Glomerular visceral epithelial cell (primary cell): ENCODE results near the gene VWC2L.
A peak's percentile ranks its signal among the peaks of the same experiment; 100 is the strongest.

Source experiments
- DNase-seq: peaks from one replicate; pipeline ENCODE4 v3.0.0-alpha.2; 2016; ENCODE audit errors: extremely low spot score

VWC2L gene

DNA sequence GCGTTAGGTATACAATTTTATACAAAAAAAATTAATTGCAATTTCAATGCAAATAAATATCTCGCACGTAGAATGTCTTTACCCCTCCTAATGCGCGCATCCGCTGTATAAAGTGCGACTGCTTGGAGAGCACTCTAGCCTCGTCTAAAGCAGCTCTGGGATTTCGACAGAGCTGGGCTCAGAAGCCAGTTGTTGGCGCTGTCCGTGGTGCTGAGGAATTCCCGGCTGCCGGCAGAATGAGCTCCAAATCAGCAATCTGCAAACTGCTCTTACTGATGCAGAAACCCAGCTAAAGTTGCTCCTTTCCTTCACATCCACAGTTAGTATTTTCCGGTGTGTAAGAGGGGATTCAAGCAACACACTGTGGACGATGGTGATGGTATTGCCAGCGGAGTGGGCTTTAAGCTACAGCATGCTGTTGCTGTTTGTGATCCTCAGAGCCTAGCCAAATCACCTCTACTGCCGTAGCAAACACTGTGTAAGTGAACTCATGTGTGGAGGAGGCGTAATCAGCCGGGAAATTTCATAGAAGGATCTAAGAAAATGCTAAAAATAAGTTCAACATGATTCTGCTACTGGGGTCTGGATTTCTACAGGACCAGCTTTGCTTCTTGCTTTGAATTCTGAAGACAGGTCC is at the start of gene VWC2L:
VWC2L (plus strand) TSS at position 137 of the 637 bp plus-strand sequence. CDS start 3,140 bp downstream, outside the sequence.
- DNase-seq: peak; percentile 83

DNA sequence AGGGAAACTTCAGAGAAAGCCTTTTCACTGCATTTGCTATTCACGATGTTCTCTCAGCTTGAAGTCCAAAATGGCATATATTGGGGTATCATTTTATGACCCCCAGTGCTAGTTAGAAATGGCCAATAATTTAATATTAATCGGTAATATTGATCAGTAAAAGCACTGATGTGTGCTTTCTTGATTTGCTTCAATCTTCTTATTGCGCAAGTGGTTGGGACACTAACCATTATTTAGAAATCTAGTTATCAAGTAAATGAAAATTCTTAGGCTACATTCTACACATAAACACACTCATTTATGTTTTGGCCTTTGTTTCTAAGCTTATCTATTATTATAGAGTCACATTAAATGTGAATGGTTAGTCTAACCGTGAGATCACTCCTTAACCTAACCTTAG is 49.7 kb upstream of the VWC2L start:
- DNase-seq: no peak

DNA sequence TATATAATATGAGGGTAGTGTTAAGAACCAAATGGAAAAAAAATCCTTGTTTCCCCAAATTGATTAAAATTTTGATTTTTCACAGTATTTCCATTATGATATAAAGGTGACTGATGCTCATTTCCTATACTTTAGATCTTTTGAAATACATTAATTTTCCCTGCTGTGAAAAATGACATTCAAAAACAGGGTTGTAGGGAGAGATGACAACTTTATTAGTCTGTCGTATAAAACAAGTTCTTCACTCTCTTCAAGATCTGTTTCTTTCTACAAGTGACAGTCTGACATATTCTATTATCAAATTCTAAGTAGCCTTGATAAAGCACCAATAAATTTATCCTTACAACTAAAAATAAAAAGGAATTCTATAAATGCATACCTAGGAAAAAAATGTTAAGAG is 45.3 kb upstream of the VWC2L start:
- no peak for DNase-seq

DNA sequence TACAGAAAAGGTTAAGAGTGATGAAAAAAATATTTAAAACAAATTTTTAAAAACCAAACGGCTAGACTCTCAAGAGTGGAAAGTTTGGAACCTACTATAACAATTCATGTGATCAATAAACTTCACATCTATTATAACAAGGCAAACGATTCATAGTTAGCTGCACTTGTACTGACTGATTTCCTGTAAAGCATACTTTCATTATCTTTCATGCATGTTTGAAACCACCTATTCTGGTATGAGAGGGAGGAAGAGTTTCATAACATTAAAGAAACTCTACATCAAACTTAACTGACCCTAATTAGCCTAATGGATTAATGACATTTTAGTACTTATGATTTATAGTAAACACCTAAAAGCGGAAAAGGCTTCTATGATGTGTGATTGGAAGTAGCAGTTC is 43.7 kb upstream of the VWC2L start:
- no peak for DNase-seq

DNA sequence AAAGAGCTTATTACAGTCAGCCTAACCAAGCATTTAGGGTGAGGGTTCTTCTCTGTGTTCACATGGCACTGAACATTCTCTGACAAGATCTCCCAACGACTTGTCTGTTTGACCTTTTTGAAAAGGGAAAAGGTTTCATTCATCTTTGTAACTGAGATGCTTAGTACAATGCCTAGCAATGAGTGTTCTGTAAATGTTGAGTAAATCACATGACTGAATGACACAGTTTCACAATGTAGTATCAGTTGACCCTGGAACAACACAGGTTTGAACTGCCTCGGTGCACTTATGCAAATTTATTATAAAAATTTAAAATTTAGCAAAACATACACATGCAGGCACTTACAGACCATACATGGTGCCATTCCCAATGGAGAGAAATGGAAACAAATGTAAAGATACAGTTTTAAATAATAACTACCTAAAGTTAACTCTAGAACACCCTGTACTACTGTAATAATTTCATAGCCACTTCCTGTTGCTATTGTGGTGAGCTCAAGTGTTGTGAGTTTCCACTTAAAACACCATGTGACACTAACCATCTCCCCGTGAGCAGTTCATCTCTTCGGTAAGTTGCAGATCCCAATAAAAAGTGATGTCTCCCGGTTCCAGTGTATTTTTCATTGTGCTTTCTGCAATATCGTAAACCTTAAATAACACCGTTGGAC is 34.1 kb upstream of the VWC2L start:
- DNase-seq: no peak

DNA sequence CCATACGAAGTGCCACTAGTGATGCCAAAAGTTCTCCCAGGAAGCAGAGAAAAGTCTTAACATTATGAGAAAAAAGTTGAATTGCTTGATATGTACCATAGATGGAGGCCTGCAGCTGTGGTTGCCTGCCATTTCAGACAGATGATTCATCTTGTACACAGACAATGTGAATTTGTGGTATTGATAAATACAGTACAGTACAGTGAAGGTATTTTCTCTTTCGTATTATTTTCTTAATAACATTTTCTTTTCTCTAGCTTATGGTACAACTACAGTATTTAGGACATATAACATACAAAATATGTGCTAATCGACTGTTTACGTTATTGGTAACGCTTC is 33.6 kb upstream of the VWC2L start:
- DNase-seq: no peak

DNA sequence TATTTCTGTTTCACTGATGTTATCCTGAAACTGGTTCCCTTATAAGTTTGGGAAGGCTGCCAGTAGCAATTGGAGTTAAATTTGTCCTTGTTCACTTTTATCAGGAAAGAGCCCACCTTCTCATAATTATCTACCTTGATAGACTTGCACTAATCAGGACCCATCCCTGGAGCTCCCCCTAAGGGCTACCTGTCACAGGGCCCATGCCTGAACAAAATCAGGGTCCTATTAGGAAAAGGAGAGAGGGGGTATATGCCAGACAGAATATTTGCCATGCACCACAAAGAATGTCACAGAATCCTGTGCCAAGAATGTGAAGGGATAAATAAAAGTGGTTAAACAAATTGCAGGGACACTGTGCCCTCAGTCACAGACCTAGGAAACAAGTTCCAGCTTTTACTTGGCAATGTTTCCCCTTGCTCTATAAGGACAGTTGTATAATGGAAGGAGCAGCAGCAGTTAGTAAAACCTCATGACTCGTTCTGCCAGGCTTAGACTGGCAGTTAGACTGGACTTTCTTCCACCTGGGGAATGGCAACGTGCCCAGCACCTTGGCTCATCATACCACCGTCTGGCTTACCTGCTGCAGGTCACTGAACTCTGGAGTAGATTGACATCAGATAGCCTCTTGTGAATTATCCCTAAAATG is 32.3 kb upstream of the VWC2L start:
- DNase-seq: no peak

DNA sequence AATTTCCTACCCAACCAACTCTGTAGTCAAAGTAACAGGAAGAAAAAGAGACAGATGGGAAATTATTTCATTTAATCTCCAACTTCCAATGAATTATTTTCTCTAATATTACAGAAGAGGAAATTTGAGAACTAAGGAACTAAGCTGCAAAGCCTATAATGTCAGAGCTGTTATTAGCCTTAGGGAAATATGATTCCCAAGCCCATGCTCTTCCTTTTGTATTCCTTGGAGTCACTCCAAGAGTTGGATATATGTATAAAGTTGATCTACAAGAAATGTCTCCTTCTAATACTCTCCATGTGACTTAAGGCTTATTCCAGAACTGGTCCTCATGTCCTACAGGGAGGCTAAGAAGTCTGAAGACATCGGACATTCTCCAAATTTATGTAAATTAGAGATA is 31.6 kb upstream of the VWC2L start:
- no peak for DNase-seq

DNA sequence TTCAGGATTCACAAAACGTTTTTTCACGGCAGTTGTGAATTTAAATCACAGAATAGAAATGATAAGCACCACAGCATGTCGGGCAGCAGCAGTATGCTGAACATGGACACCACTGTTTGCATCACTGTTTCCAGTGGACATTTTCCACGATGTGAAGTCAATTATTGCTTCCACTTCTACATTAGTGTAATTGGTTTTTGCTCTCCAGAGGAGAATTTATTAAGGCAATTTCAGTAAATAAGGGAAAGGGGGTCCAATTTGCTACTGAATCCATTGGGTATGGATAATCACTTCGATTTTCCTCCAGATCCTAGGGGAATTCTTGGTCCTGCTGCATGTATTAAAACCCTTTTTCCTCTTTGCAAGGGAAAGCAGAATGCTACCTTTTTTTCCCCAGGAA is 30.2 kb upstream of the VWC2L start:
- no peak for DNase-seq

DNA sequence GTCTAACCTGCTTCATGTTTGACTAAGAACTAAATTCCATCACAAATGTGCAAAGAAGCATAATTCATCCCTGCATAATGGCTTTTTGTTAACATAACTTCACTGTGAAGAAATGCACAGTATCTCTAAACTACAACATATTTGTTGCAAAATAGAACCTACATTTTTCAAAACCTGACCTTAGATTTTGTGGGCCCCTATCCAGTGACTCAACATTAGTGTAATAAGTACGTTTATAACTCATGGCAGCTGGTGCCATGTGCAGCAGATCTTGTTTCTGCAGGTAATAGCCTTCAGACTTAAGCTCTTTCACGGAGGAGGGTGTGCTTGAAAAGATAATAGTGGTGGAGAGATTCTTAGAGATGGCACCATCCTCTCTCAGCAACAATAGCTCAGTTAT is 28.6 kb upstream of the VWC2L start:
- DNase-seq: no peak

DNA sequence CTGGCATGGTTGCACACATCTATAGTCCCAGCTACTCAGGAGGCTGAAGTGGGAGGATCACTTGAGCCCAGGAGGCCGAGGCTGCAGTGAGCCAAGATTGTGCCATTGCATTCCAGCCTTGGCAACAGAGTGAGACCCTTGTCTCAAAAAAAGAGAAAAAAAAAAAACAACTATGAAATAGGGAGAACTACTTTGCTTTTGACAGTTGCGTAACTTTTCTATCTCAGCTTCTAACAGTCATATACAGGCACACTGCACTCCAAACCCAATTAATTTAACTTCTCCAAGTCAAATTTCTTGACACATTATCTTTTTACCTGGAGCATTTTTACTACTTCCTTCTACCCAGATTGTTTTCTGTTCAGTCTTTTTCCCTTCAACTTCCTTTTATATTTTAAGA is 24.1 kb upstream of the VWC2L start:
- no peak for DNase-seq

DNA sequence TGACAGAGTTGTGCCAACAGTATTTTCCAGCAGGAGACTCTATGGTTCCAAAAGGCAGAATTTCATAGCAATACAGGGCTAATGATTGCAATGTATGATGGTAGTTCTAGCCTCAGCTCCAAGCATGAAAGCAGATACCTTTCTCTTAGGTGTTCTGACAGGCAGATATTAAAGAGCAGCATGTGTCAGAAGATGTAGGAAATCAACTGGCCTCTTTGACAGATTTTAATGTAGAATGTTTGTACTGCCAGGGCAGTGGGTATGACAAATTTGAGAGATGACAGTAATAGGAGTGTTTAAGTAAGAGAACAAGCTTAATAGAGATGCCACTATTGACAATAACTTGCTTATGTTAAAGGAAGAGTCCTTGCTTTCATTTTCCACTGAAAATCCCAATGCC is 21.5 kb upstream of the VWC2L start:
- DNase-seq: no peak

DNA sequence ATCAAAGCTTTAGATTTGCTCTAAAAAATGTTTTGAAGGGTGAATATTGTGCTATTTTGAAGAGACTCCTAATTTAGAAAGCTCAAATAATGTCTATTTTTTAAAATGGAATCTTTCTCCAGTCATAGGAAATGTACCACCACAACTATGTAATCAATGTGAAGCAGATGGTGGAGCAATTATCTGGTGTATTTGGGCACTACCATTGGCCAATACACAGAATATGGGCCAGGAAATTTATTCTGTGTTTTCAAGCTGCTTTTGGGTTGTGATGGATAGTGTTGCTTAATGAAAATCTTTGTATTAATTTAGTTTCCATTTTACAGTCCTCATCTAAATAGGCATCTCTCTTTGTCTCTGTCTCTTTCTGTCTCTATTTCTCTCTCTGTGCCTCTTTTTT is 17.1 kb upstream of the VWC2L start:
- DNase-seq: no peak

DNA sequence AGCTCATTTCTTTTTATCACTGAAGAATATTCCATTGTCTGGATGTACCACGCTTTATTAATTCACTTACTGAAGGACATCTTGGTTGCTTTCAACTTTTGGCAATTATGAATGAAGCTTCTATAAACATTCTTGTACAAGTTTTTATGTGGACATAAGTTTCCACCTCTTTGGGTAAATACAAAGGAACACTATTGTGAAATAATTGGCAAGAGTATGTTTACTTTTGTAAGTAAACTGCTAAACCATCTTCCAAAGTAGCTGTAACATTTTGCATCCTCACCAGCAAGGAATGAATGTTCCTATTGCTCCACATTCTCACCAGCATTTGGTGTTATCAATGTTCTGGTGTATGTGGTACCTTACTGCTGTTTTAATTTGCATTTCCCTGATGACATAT is 15.8 kb upstream of the VWC2L start:
- DNase-seq: no peak

DNA sequence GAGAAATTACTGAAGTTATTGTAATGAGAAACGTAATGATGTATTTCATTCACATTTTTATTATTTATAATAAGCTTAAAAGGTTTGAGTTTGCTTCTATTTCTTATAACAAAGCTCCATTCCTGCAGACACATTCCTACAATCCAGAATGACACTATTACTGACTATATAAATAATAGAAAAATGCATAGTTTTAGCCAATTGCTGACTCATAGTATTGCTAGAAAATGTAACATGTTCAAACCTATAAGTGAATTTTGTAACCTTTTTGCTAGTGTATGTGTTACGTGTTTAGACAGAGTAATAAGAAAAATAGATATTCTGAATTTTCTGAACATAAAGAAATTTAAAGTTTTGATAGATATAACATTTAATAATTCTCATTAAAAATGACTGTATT is 9.3 kb upstream of the VWC2L start:
- DNase-seq: no peak

DNA sequence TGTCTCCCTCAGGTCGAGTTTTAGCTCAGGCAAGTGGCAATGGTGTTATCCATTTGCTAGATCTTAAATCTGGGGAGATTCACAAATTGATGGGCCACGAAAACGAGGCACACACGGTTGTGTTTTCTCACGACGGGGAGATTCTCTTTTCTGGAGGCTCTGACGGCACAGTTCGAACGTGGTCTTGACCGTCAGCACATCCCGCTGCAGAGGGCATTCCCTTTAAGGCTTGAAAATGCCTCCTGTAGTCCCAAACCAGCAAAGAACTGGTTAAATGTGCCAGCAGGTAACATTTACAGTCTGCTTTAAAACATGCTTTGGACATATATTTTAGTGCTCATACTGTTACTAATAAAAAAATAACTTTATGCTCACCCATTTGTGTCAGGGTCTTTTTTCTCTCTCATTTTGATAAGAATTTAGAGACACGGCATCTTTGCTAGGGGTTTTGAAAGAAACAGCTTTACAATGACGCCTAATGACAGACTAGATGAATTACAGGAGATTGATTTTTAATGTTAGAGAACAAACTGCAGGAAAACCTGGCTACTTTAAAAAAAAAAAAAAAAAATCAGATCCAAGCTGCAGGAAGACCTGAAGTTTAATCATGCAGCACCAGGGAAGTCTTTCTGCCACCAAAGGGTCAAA is 602 bp upstream of the VWC2L start:
- DNase-seq: no peak

DNA sequence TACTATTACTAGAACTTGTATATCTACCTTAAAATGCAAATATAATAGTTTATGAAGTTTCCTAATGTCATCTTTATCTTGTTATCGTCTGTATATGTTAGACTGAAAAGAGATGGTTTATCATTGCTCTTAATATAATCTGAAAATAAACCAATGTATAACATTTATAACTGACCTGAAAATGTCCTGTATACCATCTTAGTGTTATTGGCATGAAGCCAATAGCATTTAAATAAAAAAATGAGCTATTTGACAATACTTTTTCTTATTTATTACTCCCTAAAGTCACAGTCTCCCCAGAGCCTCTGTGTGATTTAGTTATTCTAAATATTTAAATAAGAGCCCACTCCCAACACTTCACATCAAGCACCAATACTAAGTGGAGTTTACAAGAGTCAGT is 1.8 kb downstream of the VWC2L start:
- no peak for DNase-seq

DNA sequence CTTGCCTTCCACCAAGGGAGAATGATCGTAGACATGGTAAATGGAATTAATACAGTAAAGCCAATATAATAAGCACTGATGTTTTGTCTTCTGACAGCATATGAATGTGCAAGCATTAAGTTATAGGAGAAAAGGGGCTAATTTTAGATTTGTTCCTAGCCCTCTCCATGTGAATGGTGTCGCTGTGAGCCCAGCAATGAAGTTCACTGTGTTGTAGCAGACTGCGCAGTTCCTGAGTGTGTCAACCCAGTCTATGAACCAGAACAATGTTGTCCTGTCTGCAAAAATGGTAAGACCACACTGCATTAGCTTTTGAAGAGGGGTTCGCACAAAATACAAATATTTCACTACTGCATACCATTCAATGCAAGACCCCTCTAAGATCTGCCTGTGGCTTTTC is 25.6 kb downstream of the VWC2L start:
- no peak for DNase-seq

DNA sequence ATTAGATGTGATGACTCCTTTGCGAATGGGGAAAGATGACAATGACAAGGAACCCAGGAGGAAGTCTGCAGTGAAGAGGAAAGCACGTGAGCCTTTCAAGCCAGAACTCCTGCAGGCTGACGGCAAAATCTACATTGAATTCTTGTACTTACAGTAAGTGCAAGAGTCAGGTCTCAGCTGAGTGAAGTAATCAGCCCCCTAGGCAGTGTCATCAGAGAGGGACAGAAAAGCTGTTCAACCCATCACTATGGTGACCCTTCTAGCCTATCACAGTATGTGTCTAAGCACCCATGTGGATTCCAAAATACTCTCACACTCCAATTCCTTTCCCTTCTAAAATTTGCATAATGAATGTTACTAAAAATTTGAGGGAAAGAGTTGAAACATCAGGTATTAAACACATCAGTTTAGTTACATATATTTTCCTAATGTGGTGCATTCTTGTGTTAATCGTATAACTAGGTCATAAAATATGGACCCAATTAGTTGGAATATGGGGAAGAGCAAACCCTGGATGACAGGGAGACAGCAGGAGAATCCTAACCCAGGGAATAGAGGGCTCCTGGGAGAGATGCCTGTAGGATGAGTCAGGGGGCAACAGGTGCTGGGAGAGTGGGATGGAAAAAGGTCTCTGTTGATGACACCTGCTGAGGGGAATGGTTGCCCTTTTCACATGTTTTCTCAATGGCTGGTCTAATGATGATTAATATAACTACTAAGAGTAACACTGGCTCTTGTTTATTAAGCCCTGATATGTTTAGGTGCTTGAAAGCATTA is 39.5 kb downstream of the VWC2L start:
- DNase-seq: no peak

DNA sequence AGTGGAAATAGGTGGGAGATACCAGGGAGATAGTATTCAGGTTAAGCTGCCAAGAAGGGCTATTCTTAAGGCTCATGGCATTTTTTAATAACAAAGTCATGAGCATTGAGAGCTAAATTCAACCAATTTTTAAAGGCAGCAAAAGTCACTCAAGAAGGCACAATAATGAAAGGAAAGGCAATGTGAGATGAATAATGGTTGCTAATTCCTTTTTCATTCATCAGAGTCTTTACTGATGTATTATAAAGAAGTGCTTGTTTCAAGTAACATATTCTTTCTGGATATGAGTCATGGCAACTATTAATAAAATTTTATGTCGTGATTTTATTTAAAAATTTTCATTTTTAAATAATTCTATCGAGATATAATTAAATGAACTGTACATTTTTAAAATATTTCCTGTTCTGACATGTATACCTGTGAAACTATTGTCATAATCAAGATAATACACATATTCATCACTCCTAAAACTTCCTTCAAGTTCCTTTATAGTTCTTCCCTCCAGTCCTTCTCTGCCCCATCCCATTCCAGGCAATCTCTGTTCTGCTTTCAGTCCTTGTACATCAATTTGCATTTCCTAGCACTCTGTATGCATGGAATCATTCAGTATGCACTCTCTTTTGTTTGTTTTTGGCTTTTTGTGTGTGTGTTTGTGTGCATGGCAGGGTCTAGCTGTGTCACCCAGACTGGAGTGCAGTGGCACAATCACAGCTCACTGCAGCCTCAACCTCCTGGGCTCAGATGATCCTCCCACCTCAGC is 40.8 kb downstream of the VWC2L start:
- no peak for DNase-seq

DNA sequence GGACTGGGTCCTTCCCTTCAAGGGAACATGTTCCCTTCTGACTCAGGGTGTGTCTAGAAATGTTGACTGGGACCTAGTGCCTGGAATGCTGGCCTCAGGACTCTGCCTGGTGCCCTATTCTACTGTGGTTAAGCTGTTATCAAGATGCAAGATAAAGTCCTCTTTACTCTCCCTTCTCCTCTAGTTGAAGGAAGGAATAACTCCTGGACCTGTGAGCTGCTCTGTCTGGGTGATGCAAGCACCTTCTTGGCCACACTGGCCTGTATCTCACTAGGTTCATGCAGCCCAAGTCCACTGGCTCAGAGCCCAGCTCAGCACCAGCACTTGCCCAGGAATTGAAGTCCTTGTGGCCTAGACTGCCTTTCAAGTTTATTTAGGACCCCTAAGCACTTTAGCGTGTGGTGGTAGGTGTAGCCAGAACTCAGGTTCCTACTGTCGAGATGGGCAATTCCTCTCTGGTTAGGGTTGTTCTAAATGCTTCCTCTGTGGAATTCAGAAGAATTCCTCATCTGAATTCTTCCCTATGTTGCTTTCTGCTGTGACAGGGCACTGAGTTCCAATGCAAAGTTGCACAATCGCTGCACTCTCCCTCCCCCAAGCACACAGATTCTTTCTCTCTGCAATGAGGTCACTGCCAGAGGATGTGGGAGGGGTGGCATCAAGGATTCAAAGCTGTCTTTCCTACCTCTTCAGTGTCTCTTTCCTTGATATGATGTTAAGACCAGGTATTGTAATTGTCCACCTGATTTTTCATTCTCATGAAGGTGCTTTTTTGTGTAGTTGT is 54.7 kb downstream of the VWC2L start:
- DNase-seq: peak; percentile 60
